GM15510 (cell line): ENCODE results near the gene RNF43.

Experiments used
- POLR2A ChIP-seq: IDR thresholded peaks from 3 replicates; pipeline ENCODE4 v1.6.1; 2011; ENCODE audit warnings: borderline replicate concordance; ENCODE audit not compliant: insufficient read length; ENCODE audit errors: extremely low read depth

The RNF43 gene

DNA sequence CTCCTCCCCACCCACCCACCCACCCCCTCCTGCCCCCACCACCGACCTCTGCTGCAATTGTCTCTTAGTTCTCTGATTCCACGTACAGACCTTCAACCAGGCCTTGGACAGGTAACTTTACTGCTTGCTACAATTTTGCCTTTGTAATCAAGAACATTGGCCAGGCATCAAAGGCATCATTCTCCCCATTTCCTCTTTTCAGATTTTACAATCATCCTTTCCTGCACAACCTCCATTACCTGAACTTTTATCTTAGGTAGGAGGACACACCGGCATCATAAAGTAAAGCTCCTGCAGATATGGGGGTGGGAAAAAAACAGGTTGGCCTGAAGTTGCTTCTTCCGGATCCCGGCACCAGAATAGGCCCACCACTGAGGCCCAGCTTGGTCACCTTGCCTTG is 39.7 kb downstream of the RNF43 start:
- TF ChIP-seq POLR2A: no peak

DNA sequence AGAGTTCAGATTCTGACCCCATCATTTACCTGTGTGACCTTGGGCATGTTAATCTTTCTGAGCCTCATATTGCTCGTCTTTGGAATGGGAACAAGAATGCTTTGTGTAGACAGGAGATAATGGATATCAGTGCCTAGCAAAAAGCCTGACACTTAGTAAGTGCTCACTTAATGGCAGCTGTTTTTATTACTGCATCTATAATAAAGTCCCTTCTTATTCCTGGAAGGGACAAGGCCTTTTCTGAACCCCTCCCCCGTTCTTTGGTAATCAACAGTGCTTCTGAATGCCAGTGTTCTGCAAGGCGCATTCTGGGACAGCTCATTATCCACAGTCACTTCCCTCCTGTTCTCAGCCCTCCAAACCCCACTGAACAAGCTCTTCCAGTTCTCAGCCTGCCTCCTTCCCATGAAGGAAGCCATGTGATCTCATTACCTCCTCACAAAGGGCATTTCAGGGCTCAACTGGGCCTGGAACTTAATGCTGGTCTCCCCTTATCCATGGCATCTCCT is 40.2 kb downstream of the RNF43 start:
- no peak for TF ChIP-seq POLR2A

DNA sequence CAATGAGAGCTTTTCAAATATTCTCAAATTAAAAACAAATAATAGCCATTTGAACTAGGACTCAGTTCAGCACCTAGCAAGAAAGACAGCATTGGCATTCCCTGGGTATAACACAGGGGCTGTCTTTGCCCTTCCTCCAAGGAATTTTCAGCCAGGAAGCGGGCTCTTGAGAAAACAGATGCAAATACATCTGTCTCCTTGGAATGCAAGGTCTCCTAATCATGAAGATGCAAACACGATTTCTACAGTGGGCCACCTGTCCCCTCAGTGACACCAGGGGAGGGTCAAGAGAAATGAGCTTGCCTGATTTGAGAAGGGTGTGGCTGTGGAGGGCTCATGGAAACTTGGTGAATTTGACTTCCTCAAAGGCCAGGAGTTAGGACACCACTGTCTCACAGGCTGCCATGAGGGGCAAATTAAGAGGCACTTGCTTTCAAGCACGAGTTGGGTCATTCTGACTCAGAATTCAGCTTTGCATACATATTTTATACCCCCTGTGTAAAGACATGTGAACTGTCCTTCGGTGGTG is 40.8 kb downstream of the RNF43 start:
- no peak for TF ChIP-seq POLR2A

DNA sequence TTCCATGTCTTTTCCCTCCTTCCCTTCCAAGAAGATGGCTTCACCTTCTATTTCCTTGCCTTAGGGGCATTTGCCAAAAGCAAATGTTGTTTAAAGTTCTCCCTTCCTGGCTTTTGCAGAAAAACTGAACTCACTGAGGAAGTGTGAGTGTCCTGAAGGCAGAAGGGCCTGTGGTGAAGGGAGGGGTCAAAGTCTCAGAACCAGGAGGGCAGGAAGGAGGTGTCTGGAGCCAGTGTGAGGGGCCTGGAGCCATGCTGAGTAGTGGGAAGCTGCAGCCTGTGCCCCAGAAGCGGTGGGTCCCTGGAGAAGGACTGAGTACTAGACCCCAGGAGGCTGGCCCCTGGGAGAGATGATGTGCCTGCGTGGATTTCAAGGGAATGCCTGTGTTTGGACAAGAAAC is 41.5 kb downstream of the RNF43 start:
- no peak for TF ChIP-seq POLR2A

DNA sequence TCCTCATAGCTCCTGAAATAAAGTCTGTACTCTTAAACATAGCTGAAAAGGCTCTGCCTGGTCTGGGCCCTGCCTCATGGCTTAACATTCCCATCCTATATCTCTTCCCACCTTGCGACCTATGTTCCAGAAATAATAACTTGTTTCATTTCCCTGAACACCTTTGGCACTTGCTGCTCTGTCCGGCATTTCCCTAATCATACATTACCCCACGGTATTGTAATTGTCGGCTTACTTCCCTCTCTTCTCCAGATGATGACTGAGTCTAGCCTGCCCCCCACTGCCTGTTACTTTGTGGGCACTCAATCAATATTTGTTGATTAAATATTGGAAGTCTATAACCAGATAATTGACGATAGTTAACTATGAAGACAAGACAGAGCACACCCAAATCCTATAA is 42.1 kb downstream of the RNF43 start:
- TF ChIP-seq POLR2A: no peak

DNA sequence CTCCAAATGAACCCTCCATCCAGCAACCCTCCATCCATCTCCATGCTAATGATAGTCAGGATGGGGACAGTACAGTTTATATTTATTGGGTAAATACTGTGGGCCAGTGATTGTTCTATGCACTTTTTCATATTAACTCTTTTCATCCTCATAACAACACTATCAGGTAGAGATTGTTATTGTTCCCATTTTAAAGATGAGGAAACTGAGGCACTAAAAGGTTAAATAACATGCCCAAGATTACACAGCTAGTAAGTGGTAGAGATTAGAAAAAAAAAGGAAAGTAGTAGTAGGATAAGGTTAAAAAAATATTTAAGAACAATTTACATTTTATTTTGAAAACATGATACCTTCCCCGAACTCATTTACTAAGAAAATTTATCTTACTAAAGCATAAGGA is 43.4 kb downstream of the RNF43 start:
- TF ChIP-seq POLR2A: no peak

DNA sequence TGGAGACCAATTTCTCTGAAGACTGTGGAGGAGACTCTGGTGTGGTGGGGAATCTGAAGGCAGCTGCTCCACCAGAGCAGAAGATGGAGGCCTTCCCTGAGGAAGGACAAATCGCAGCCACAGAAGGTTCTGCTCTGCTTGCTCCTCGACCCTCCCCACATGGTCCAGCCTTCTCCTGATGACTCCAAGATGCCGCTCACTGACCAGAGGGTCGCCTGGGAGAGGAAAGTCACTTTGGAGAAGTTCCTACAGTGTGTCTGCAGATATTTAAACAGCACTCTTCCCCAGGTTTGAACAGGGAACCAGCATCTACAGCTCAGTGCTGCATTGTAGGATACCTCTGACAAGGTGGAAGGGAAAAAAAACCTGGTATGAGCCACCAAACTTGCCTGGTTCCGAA is 44.3 kb downstream of the RNF43 start:
- TF ChIP-seq POLR2A: no peak

DNA sequence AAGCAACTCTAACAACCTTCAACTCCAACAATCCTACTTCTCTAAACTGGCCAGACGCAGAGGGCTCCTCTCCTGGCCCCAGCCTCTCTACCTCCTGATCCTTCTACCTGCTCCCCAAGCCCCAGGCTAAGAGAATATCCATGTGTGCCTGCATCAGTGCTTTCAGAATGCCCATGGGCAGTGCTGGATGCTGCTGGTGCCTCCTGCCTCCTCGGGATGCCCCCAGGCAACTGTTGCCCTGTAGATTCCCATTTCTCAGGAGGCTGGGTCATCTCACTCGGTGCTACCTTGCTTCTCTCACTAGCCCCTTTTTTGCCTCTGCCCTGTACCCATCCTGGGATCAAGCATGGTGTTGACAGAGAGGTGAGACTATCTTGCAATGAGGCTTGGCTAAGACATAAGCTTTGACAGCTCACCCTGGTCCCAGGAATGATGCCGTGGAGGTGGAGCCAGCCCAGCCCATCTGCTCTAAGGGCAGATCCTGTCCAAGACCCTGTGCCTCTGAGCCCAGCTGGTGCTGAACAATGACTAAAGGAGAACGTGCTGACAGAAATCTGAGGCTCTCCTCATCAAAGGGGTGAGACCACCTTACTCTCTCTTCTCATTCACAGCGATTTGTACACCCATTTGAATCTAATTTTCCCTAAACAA is 45.9 kb downstream of the RNF43 start:
- TF ChIP-seq POLR2A: no peak

DNA sequence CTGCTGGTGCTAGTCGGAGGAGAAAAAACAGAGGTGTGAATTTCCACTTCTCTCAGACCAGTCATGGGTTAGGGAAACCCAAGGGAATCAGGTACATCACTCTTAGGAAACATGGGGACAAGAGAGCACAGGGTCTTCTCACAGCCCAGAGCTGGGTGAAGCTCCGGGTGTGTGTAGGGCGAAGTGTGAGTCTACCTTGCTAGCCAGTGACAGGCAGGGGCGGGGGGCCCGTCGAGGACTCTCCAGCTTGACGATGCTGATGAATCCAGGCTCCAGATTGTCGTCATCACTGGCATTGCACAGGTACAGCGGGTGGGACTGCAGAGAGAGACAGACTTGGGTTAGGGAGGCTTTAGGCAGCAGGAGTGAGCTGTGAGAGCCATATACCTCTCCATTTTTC is 46.6 kb downstream of the RNF43 start:
- TF ChIP-seq POLR2A: no peak

DNA sequence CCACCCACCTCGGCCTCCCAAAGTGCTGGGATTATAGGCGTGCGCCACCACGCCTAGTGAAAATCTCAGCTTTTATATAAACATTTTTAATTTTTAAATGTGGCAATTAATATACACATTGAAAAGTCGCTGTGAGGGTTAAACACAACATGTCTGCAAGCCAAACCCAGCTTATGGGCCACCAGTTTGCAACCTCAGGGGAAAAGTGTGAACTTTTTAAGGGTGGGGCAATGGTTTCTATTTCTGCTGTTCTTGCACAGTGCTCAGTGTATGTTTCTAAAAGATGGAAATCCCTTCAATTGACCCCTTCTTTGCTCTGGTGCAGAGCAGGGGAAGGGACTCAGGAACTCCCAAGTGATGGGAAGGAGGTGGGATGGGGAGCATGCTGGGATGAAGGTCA is 47.0 kb downstream of the RNF43 start:
- TF ChIP-seq POLR2A: no peak

DNA sequence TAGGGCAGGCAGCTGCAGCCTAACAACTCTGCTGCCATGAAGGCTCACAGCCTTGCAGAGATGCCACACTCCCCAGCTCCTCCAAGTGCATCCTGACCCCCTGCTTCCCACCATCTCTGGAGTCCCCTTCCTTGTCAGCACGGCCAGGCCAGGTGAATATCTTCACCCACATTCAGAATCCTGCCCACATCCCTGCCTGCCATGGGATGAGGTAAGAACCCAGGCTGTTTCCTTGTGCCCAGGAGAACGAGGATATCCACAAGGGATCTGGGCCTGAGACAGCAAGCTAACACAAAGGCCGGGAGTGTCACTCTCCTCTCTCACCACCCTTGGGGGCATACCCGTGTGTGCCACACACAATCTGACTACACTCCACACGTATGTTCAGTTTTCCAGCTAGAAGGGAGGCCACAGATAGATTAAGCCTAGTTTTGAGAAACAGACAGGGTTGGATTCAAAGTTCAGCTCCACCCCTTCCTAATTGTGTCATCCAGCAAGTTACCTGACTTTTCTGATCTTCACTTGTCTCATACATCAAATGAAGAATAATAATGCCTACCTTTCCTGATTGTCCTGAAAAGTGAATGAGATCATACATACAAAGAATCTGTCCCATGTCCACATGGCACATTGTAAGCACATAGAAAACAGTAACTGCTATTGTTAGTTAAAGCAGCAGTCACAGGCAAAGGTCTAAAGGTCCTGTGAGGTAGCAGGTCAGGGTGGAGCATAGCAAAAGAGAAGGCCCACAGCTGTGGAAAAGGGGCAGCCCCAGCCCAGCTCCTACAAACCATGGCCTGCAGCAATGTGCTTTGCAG is 47.9 kb downstream of the RNF43 start:
- no peak for TF ChIP-seq POLR2A

DNA sequence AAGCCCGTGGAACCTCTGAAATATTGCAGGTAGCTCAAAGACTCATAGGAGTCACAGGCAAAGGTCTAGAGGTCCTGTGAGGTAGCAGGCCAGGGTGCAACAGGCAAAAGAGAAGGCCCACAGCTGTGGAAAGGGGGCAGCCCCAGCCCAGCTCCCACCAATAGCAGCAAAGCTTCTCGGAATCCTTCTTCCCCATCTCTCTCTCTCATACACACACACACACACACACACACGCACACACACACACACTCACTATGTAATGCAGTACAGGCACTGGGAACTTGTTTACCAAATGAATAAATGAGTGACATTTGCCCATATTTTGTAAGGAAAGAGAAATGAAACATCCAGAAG is 48.5 kb downstream of the RNF43 start:
- TF ChIP-seq POLR2A: no peak
